HepG2 (cell line): ENCODE measurements around the gene CALR. TPM values are rescaled to one million over a fixed set of nuclear protein-coding genes. Genes with fewer than 3 reads are reported as not detected.

Experiments
- AKNA ChIP-seq: sonication (generic); formaldehyde crosslinking; IDR thresholded peaks from 2 replicates; pipeline ENCODE4 v1.4.0; 2020; ENCODE audit warnings: missing genetic modification reagents, borderline replicate concordance
- CHCHD3 ChIP-seq: sonication (generic); formaldehyde crosslinking; IDR thresholded peaks from 2 replicates; pipeline ENCODE4 v1.8.0; 2022; ENCODE audit warnings: mild to moderate bottlenecking, missing genetic modification reagents, moderate library complexity
- E2F5 ChIP-seq: sonication (generic); formaldehyde crosslinking; conservative IDR thresholded peaks from 2 replicates; pipeline ENCODE4 v1.4.0; 2020; ENCODE audit warnings: missing genetic modification reagents
- MTA3 ChIP-seq: sonication (generic); formaldehyde crosslinking; IDR thresholded peaks from 2 replicates; pipeline ENCODE4 v1.4.0; 2020; ENCODE audit warnings: missing genetic modification reagents
- PRMT3 ChIP-seq: sonication (generic); formaldehyde crosslinking; IDR thresholded peaks from 2 replicates; pipeline ENCODE4 v1.8.1; 2022; ENCODE audit warnings: low read depth, mild to moderate bottlenecking, moderate library complexity, missing genetic modification reagents, borderline replicate concordance
- REL ChIP-seq: sonication (generic); formaldehyde crosslinking; conservative IDR thresholded peaks from 2 replicates; pipeline ENCODE4 v1.8.0; 2022; ENCODE audit warnings: mild to moderate bottlenecking, missing genetic modification reagents, moderate library complexity
- SMYD3 ChIP-seq: sonication (generic); formaldehyde crosslinking; IDR thresholded peaks from 2 replicates; pipeline ENCODE4 v1.8.1; 2023; ENCODE audit warnings: mild to moderate bottlenecking, missing genetic modification reagents
- STAG1 ChIP-seq: sonication (generic); formaldehyde crosslinking; IDR thresholded peaks from 2 replicates; pipeline ENCODE4 v1.4.0; 2020; ENCODE audit warnings: missing genetic modification reagents
- THYN1 ChIP-seq: sonication (generic); formaldehyde crosslinking; IDR thresholded peaks from 2 replicates; pipeline ENCODE4 v1.8.1; 2023; ENCODE audit warnings: low read depth, mild to moderate bottlenecking, moderate library complexity, missing genetic modification reagents, borderline replicate concordance
- ZC3H13 ChIP-seq: sonication (generic); formaldehyde crosslinking; IDR thresholded peaks from 2 replicates; pipeline ENCODE4 v1.8.1; 2023; ENCODE audit warnings: mild to moderate bottlenecking, missing genetic modification reagents, moderate library complexity
- ZFP91 ChIP-seq: sonication (generic); formaldehyde crosslinking; IDR thresholded peaks from 2 replicates; pipeline ENCODE4 v1.9.0; 2022; ENCODE audit warnings: missing genetic modification reagents, mild to moderate bottlenecking, borderline replicate concordance
- ZMAT3 ChIP-seq: sonication (generic); formaldehyde crosslinking; conservative IDR thresholded peaks from 2 replicates; pipeline ENCODE4 v1.7.0; 2021; ENCODE audit warnings: missing genetic modification reagents
- ZNF292 ChIP-seq: sonication (generic); formaldehyde crosslinking; IDR thresholded peaks from 2 replicates; pipeline ENCODE4 v1.8.1; 2022; ENCODE audit warnings: mild to moderate bottlenecking, low read depth, missing genetic modification reagents, borderline replicate concordance
- polyA plus RNA-seq, 8 experiments: library from polyadenylated mRNA; depleted of rRNA in 3 of 8; stranded (reverse) in 7 of 8; unstranded in 1 of 8; fragments of >200 nt; fragmentation: Illumina TruSeq in 4 of 8; extraction: Trizol in 4 of 8; gene quantifications; 2 replicates each; pipeline versions ENCODE4 v1.2.1 to v1.2.3, GENCODE V29; 2011 to 2016; ENCODE audit warnings: low read depth in 4 of 8, missing spikeins in 1 of 8, mixed read lengths in 1 of 8; ENCODE audit not compliant: insufficient read depth in 1 of 8
- total RNA-seq, 5 experiments: library from RNA; depleted of rRNA; stranded (reverse); fragments of >200 nt; fragmentation: Illumina TruSeq; extraction: Trizol; gene quantifications; 2 replicates each; pipeline ENCODE4 v1.2.3, GENCODE V29; 2016; ENCODE audit warnings: low read depth in 1 of 5
- TF ChIP-seq, protein P1 (sequence below): sonication (generic); formaldehyde crosslinking; IDR thresholded peaks from 2 replicates; pipeline ENCODE4 v1.4.0; 2020; ENCODE audit warnings: missing genetic modification reagents
- TF ChIP-seq, protein P2 (sequence below): sonication (generic); formaldehyde crosslinking; IDR thresholded peaks from 2 replicates; pipeline ENCODE4 v1.8.0; 2022; ENCODE audit warnings: missing genetic modification reagents, mild to moderate bottlenecking, borderline replicate concordance
- TF ChIP-seq, protein P3 (sequence below): sonication (generic); formaldehyde crosslinking; IDR thresholded peaks from 2 replicates; pipeline ENCODE4 v1.8.0; 2022; ENCODE audit warnings: mild to moderate bottlenecking, missing genetic modification reagents, borderline replicate concordance

The CALR gene
- total and polyA plus RNA-seq, 2 of the 13 experiments (the other 11 are each of a cell fraction or from before 2014, with no cell fraction given), result 898 to 934 TPM

GRCh38 chr19:12890787-12891552, 47.4 kb upstream of the CALR start, which contains the start of gene GCDH (continued):
- TF ChIP-seq AKNA (CRISPR knock-in tag), result no peak
- no peak for TF ChIP-seq THYN1 (CRISPR knock-in tag)
- no peak for TF ChIP-seq SMYD3 (CRISPR knock-in tag)
- no peak for TF ChIP-seq MTA3 (CRISPR knock-in tag)
- no peak for TF ChIP-seq ZMAT3 (CRISPR knock-in tag)
- TF ChIP-seq, protein P1, sequence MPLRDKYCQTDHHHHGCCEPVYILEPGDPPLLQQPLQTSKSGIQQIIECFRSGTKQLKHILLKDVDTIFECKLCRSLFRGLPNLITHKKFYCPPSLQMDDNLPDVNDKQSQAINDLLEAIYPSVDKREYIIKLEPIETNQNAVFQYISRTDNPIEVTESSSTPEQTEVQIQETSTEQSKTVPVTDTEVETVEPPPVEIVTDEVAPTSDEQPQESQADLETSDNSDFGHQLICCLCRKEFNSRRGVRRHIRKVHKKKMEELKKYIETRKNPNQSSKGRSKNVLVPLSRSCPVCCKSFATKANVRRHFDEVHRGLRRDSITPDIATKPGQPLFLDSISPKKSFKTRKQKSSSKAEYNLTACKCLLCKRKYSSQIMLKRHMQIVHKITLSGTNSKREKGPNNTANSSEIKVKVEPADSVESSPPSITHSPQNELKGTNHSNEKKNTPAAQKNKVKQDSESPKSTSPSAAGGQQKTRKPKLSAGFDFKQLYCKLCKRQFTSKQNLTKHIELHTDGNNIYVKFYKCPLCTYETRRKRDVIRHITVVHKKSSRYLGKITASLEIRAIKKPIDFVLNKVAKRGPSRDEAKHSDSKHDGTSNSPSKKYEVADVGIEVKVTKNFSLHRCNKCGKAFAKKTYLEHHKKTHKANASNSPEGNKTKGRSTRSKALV, result no peak
- peak; percentile 98 for TF ChIP-seq ZFP91
- TF ChIP-seq ZNF292, result no peak
- TF ChIP-seq, protein P2, sequence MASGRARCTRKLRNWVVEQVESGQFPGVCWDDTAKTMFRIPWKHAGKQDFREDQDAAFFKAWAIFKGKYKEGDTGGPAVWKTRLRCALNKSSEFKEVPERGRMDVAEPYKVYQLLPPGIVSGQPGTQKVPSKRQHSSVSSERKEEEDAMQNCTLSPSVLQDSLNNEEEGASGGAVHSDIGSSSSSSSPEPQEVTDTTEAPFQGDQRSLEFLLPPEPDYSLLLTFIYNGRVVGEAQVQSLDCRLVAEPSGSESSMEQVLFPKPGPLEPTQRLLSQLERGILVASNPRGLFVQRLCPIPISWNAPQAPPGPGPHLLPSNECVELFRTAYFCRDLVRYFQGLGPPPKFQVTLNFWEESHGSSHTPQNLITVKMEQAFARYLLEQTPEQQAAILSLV (CRISPR knock-in tag), result peak; percentile 43; the same call in 1 of the 2 replicates
- no peak for TF ChIP-seq CHCHD3 (CRISPR knock-in tag)
- TF ChIP-seq, protein P3, sequence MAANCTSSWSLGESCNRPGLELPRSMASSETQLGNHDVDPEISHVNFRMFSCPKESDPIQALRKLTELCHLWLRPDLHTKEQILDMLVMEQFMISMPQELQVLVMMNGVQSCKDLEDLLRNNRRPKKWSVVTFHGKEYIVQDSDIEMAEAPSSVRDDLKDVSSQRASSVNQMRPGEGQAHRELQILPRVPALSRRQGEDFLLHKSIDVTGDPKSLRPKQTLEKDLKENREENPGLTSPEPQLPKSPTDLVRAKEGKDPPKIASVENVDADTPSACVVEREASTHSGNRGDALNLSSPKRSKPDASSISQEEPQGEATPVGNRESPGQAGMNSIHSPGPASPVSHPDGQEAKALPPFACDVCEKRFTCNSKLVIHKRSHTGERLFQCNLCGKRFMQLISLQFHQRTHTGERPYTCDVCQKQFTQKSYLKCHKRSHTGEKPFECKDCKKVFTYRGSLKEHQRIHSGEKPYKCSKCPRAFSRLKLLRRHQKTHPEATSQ (CRISPR knock-in tag), result no peak
- TF ChIP-seq E2F5 (CRISPR knock-in tag), result no peak
- TF ChIP-seq STAG1 (CRISPR knock-in tag), result no peak
- no peak for TF ChIP-seq PRMT3
- TF ChIP-seq ZC3H13 (CRISPR knock-in tag), result no peak
- no peak for TF ChIP-seq REL (CRISPR knock-in tag)
